ENCODE results near the gene ZNF438. TPM values are rescaled to one million over a fixed set of nuclear protein-coding genes. Genes with fewer than 3 reads are reported as not detected.

ZNF438 gene
- total RNA-seq, 1 donor from 2014 or later, result 2.4 TPM

DNA sequence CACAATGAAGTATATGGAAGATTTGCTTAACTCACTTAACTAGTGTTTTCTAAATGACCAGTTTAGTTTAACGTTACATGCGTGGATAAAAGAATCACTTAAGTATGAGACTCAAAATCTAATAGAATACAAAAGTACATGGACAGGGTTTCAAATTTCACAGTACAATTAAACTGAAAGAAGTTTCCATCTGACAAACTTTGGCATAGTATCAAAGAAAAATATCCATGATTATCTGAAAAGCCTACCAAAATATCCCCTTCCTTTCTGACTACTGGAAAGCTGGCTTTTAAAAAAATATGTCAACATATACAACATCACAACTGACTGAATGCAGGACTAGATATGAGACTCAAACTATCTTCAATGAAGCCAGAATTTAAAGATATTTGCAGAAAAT is 164.8 kb downstream of the ZNF438 start:
- Mint-ChIP-seq H3K9me3 (no peaks in the 10 kb centered on the region), H3K27me3 (ENCODE audit: insufficient read depth) (no peaks in the 10 kb centered on the region), H3K27ac (no peak overlapping the region), H3K36me3 (ENCODE audit: low read depth) (no peaks in the 10 kb centered on the region), H3K4me1 (ENCODE audit: low read depth) (no peaks in the 10 kb centered on the region), H3K4me3 (no peak overlapping the region)
- DNase-seq (ENCODE audit: low spot score), result no peak
- intact Hi-C loops (cut with micrococcal nuclease), result no loop called here

DNA sequence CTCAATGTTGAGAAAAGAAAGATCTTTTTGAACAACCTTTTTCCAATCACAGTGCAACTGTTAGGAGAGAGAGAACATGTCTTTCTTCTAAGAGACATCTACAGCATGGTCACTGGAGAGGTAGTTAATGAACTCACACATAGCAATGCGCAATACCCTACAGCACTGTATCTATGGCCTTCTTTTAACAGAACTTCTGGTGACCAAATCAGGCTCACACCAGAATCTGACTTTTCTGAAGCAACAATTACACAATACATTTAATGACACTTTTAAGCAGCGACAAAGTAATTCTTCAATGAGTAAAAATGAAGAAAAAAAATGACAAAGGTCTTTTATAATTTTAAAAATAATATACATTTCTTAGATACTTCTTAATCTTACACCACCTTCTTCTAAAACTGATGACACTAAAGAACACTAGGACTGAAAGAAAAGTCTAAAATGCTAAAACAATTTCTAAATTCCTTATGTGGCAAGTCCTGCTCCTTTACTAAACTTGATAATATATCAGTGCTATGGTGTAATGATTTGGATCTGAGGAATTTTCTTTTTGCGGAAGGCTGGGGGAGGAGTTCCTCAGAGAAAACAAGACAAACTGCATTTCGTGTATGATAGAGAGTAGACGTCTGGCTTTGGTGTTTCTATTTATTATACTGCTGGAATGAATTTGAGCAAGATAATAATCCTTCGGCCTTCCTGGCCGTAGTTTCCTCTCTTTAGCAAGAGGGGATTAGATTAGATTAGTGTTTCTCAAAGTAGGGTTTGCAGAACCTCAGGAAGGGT is 166.3 kb downstream of the ZNF438 start:
- H3K4me3 Mint-ChIP-seq, result no peak overlapping the region
- no peaks in the 10 kb centered on the region for H3K9me3 Mint-ChIP-seq
- H3K4me1 Mint-ChIP-seq (ENCODE audit: low read depth), result no peaks in the 10 kb centered on the region
- no peaks in the 10 kb centered on the region for H3K27me3 Mint-ChIP-seq (ENCODE audit: insufficient read depth)
- no peak for DNase-seq (ENCODE audit: low spot score)
- no peak overlapping the region for H3K27ac Mint-ChIP-seq
- no peaks in the 10 kb centered on the region for H3K36me3 Mint-ChIP-seq (ENCODE audit: low read depth)
- intact Hi-C loops (cut with micrococcal nuclease), result no loop called here

DNA sequence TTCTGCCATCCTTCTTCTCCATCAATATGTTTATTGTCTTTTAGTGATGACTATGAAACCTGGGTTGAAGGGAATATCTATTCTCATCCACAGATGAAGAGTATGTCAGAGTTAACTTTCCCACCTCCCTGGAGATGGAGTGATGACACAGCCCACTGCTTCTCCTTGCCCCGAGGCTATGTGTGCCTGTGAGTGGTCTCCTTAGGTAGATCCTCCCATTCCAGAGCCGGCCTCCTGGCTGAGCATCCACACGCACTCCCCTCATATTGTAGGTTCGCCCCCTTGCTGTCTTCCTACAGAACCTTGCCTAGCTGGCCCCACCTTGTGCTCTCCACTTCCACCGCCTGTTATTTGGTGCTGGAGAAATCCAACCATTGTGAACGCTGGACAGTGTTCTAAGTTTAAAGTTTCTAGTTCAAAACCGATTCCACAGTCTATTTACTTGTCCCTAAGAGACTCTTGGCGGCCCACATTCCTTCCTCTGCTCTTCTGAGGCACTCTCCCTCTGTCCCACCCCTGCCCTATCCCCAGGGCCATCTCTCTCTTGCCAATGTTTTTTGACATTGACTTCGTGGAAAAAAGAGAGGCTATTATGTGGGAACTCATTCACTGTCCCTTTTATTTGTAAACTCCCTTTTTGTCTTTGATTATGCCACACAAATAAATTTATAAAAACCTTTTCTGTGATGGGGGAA is 168.0 kb downstream of the ZNF438 start:
- DNase-seq (ENCODE audit: low spot score), result no peak
- intact Hi-C loops (cut with micrococcal nuclease), result no loop called here
- H3K4me3 Mint-ChIP-seq, result no peak overlapping the region
- H3K4me1 Mint-ChIP-seq (ENCODE audit: low read depth), result no peaks in the 10 kb centered on the region
- no peaks in the 10 kb centered on the region for H3K27me3 Mint-ChIP-seq (ENCODE audit: insufficient read depth)
- no peaks in the 10 kb centered on the region for H3K36me3 Mint-ChIP-seq (ENCODE audit: low read depth)
- H3K9me3 Mint-ChIP-seq, result no peaks in the 10 kb centered on the region
- H3K27ac Mint-ChIP-seq, result no peak overlapping the region

- no peak overlapping the region for H3K4me3 Mint-ChIP-seq
- H3K36me3 Mint-ChIP-seq (ENCODE audit: low read depth), result no peaks in the 10 kb centered on the region
- no peaks in the 10 kb centered on the region for H3K27me3 Mint-ChIP-seq (ENCODE audit: insufficient read depth)
- no peaks in the 10 kb centered on the region for H3K9me3 Mint-ChIP-seq
- no peak overlapping the region for H3K27ac Mint-ChIP-seq
- no peaks in the 10 kb centered on the region for H3K4me1 Mint-ChIP-seq (ENCODE audit: low read depth)
- DNase-seq (ENCODE audit: low spot score), result no peak
- intact Hi-C loops (cut with micrococcal nuclease), result no loop called here
Observed at GRCh38 chr10:30862486-30862885, 169.2 kb downstream of the ZNF438 start.

- H3K4me3 Mint-ChIP-seq, result no peak overlapping the region
- intact Hi-C loops (cut with micrococcal nuclease), result no loop called here
- no peaks in the 10 kb centered on the region for H3K4me1 Mint-ChIP-seq (ENCODE audit: low read depth)
- no peaks in the 10 kb centered on the region for H3K9me3 Mint-ChIP-seq
- H3K36me3 Mint-ChIP-seq (ENCODE audit: low read depth), result no peaks in the 10 kb centered on the region
- no peak overlapping the region for H3K27ac Mint-ChIP-seq
- no peaks in the 10 kb centered on the region for H3K27me3 Mint-ChIP-seq (ENCODE audit: insufficient read depth)
- no peak for DNase-seq (ENCODE audit: low spot score)
Observed at GRCh38 chr10:30861976-30862375, 169.7 kb downstream of the ZNF438 start.

GRCh38 chr10:30861221-30861620 is 170.4 kb downstream of the ZNF438 start:
- Mint-ChIP-seq H3K4me3 (no peak overlapping the region), H3K9me3 (no peaks in the 10 kb centered on the region), H3K27ac (no peak overlapping the region), H3K36me3 (ENCODE audit: low read depth) (no peaks in the 10 kb centered on the region), H3K27me3 (ENCODE audit: insufficient read depth) (no peaks in the 10 kb centered on the region), H3K4me1 (ENCODE audit: low read depth) (no peaks in the 10 kb centered on the region)
- DNase-seq (ENCODE audit: low spot score), result no peak
- intact Hi-C loops (cut with micrococcal nuclease), result no loop called here

- Mint-ChIP-seq H3K4me3 (no peak overlapping the region), H3K36me3 (ENCODE audit: low read depth) (no peaks in the 10 kb centered on the region), H3K27me3 (ENCODE audit: insufficient read depth) (no peaks in the 10 kb centered on the region), H3K9me3 (no peaks in the 10 kb centered on the region), H3K4me1 (ENCODE audit: low read depth) (no peaks in the 10 kb centered on the region), H3K27ac (no peak overlapping the region)
- intact Hi-C loops (cut with micrococcal nuclease), result no loop called here
- DNase-seq (ENCODE audit: low spot score), result no peak
Observed at GRCh38 chr10:30858499-30858898, 173.2 kb downstream of the ZNF438 start.

- DNase-seq (ENCODE audit: low spot score), result no peak
- Mint-ChIP-seq H3K27me3 (ENCODE audit: insufficient read depth) (no peaks in the 10 kb centered on the region), H3K9me3 (no peaks in the 10 kb centered on the region), H3K4me3 (no peak overlapping the region), H3K4me1 (ENCODE audit: low read depth) (no peaks in the 10 kb centered on the region), H3K27ac (no peak overlapping the region), H3K36me3 (ENCODE audit: low read depth) (no peaks in the 10 kb centered on the region)
- intact Hi-C loops (cut with micrococcal nuclease), result no loop called here
Observed at GRCh38 chr10:30857803-30858202, 173.9 kb downstream of the ZNF438 start.

- Mint-ChIP-seq H3K4me3 (no peak overlapping the region), H3K4me1 (ENCODE audit: low read depth) (no peaks in the 10 kb centered on the region), H3K36me3 (ENCODE audit: low read depth) (no peaks in the 10 kb centered on the region), H3K9me3 (no peaks in the 10 kb centered on the region), H3K27me3 (ENCODE audit: insufficient read depth) (no peaks in the 10 kb centered on the region), H3K27ac (no peak overlapping the region)
- DNase-seq (ENCODE audit: low spot score), result no peak
- intact Hi-C loops (cut with micrococcal nuclease), result no loop called here
Observed at GRCh38 chr10:30855131-30855530, 176.5 kb downstream of the ZNF438 start.

DNA sequence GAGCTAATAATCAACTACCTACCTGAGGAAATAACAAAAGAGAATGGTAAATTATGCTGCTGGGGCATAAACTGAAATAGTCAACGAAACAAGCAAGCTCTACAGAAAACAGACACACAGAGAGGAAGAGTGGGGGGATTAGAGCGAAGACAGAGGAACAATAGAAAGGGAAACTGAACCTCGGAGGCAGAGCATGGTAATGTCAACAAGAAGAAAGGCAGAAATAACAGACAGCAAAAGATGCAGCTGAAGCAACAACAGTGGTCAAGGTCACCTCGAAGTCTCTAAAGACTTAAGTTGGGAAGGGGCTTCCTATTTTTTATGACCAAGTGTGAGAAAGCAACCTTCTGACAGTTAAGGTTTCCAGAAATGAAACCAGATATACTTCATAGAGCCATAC is 177.0 kb downstream of the ZNF438 start:
- intact Hi-C loops (cut with micrococcal nuclease), result no loop called here
- Mint-ChIP-seq H3K27me3 (ENCODE audit: insufficient read depth) (no peaks in the 10 kb centered on the region), H3K4me3 (no peak overlapping the region), H3K9me3 (no peaks in the 10 kb centered on the region), H3K4me1 (ENCODE audit: low read depth) (no peaks in the 10 kb centered on the region), H3K36me3 (ENCODE audit: low read depth) (no peaks in the 10 kb centered on the region), H3K27ac (no peak overlapping the region)
- no peak for DNase-seq (ENCODE audit: low spot score)

DNA sequence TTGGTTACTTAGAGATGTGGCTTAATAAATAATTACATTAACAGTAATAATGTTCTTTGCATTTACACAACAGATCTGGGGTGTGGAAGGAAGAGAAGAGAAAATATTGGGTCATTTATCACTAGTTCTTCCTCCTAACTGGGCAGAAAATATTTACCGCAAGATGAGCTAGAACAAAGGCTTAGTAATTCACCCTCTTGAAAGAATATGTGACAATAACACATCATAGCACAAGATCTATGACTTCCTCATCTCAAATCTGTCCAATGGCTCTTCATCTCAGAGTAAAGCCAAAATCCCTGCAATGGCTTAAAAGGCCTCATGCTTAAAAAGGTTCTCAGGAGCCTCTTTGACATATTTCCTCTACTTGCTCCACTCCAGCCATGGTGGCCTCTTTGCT is 178.6 kb downstream of the ZNF438 start:
- Mint-ChIP-seq H3K9me3 (no peaks in the 10 kb centered on the region), H3K27ac (no peak overlapping the region), H3K4me1 (ENCODE audit: low read depth) (no peaks in the 10 kb centered on the region), H3K27me3 (ENCODE audit: insufficient read depth) (no peaks in the 10 kb centered on the region), H3K36me3 (ENCODE audit: low read depth) (peaks cover 4% of the 10 kb centered on the region), H3K4me3 (no peak overlapping the region)
- DNase-seq (ENCODE audit: low spot score), result no peak
- intact Hi-C loops (cut with micrococcal nuclease), result no loop called here

DNA sequence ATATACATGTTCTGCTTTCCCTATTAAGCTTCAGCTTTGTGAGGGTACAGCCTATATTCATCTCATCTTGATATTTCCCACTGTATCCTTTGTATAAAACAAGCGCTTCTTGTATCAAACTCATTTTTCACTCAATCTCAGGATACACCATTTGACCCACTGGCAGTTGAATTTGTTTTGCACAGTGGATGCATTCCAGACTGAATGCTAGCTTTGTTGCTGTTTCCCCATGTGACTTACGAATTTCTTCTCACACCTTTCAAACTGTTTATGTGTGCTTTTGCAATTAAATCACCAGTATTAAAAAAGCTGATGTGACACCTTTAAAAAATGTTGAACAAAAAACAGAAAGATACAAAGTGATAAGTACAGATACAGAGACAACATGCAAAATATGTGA is 180.9 kb downstream of the ZNF438 start:
- H3K4me1 Mint-ChIP-seq (ENCODE audit: low read depth), result no peaks in the 10 kb centered on the region

GRCh38 chr10:30849231-30850035 is 182.2 kb downstream of the ZNF438 start:
- Mint-ChIP-seq H3K27me3 (ENCODE audit: insufficient read depth) (no peaks in the 10 kb centered on the region), H3K27ac (no peak overlapping the region), H3K36me3 (ENCODE audit: low read depth) (peaks cover 4% of the 10 kb centered on the region), H3K9me3 (no peaks in the 10 kb centered on the region), H3K4me1 (ENCODE audit: low read depth) (no peaks in the 10 kb centered on the region), H3K4me3 (no peak overlapping the region)
- DNase-seq (ENCODE audit: low spot score), result no peak
- intact Hi-C loops (cut with micrococcal nuclease), result no loop called here

More for the DNA sequence above, 180.9 kb downstream of the ZNF438 start:
- no peaks in the 10 kb centered on the region for H3K27me3 Mint-ChIP-seq (ENCODE audit: insufficient read depth)
- intact Hi-C loops (cut with micrococcal nuclease), result no loop called here
- H3K36me3 Mint-ChIP-seq (ENCODE audit: low read depth), result peaks cover 4% of the 10 kb centered on the region
- no peak overlapping the region for H3K4me3 Mint-ChIP-seq
- no peak overlapping the region for H3K27ac Mint-ChIP-seq
- no peak for DNase-seq (ENCODE audit: low spot score)
- no peaks in the 10 kb centered on the region for H3K9me3 Mint-ChIP-seq

Data from activated T-helper 1 cell treated with anti-CD3 and anti-CD28 coated beads, Interleukin-12 subunit alpha, Interleukin-12 subunit beta, Interleukin-2, Interleukin-4 antibody, amounts not matched to agents 30 ng/mL and 10 ng/mL and 1 ng/mL, durations not matched to agents 14 hours and 24 hours and 36 hours (primary cell).